PC-9 (cell line): ENCODE results near the gene ZNF609. TPM values are rescaled to one million over a fixed set of nuclear protein-coding genes. Genes with fewer than 3 reads are reported as not detected.

ENCODE experiments used
- BruUV-seq: library from RNA; stranded (reverse); fragments of 400-500 nt; replicated peaks from 2 replicates; lab custom pipeline; 2021; lab: Mats Ljungman, UMichigan
- CTCF ChIA-PET: fragments of 300-600 bp; sonication (Branson Sonifier 250); formaldehyde crosslinking; loops from one replicate; lab custom pipeline; 2022; ENCODE audit warnings: antibody characterized with exemption; lab: Charles Lee
- POLR2A ChIA-PET: fragments of 300-600 bp; sonication (Branson Sonifier 250); formaldehyde crosslinking; loops from one replicate; lab custom pipeline; 2022; ENCODE audit warnings: antibody characterized with exemption; ENCODE audit not compliant: unreplicated experiment; lab: Charles Lee
- DNase-seq, 2 experiments: peaks; one replicate each; pipeline versions ENCODE4 v3.0.0 to v3.0.0-alpha.2; 2015 to 2022; ENCODE audit warnings: mixed read lengths in 1 of 2
- H2AFZ ChIP-seq: fragments of 200-600 bp; sonication (generic); 2 replicates; pipeline ENCODE4 v1.8.1; 2017; ENCODE audit warnings: antibody characterized with exemption
- H3F3A ChIP-seq: fragments of 200-600 bp; sonication (generic); 2 replicates; pipeline ENCODE4 v1.8.1; 2017; ENCODE audit warnings: antibody characterized with exemption, mild to moderate bottlenecking, low read depth; ENCODE audit not compliant: insufficient read depth
- H3K27ac ChIP-seq: fragments of 200-600 bp; sonication (generic); 2 replicates; pipeline ENCODE4 v1.6.1; 2016; ENCODE audit warnings: mixed run types
- H3K27me3 ChIP-seq: fragments of 200-600 bp; sonication (generic); 2 replicates; pipeline ENCODE4 v1.6.1; 2016; ENCODE audit warnings: low read depth, mixed run types; ENCODE audit not compliant: insufficient read depth
- H3K36me3 ChIP-seq: fragments of 200-600 bp; sonication (generic); 2 replicates; pipeline ENCODE4 v1.6.1; 2016; ENCODE audit warnings: low read depth, mixed run types
- H3K4me1 ChIP-seq: fragments of 200-600 bp; sonication (generic); replicated peaks from 2 replicates; pipeline ENCODE4 v1.6.1; 2016; ENCODE audit warnings: mixed run types; ENCODE audit not compliant: insufficient read depth
- H3K4me2 ChIP-seq: fragments of 200-600 bp; sonication (generic); 2 replicates; pipeline ENCODE4 v1.6.1; 2017; ENCODE audit warnings: mixed run types
- H3K4me3 ChIP-seq: fragments of 200-600 bp; sonication (generic); 2 replicates; pipeline ENCODE4 v1.6.1; 2016; ENCODE audit warnings: mixed run types
- H3K79me2 ChIP-seq: fragments of 200-600 bp; sonication (generic); 2 replicates; pipeline ENCODE4 v1.6.1; 2017; ENCODE audit warnings: low read depth, mixed run types
- H3K9me2 ChIP-seq: fragments of 200-600 bp; sonication (generic); 2 replicates; pipeline ENCODE4 v1.8.1; 2017; ENCODE audit warnings: mild to moderate bottlenecking; ENCODE audit not compliant: insufficient read depth
- H3K9me3 ChIP-seq: fragments of 200-600 bp; sonication (generic); 2 replicates; pipeline ENCODE4 v1.8.1; 2016; ENCODE audit warnings: low read depth; ENCODE audit not compliant: insufficient read depth
- H4K20me1 ChIP-seq: fragments of 200-600 bp; sonication (generic); 2 replicates; pipeline ENCODE4 v1.8.1; 2017; ENCODE audit not compliant: insufficient read depth
- EZH2 ChIP-seq: fragments of 200-600 bp; sonication (generic); IDR thresholded peaks from 2 replicates; pipeline ENCODE4 v1.8.0; 2017; ENCODE audit warnings: antibody characterized with exemption, low read depth
- intact Hi-C: fragments of 100-400 bp; cut with micrococcal nuclease; formaldehyde crosslinking; loops from one replicate; pipeline ENCODE4 v1.10.0; 2022; ENCODE audit not compliant: unreplicated experiment
- total RNA-seq: library from RNA; stranded (reverse); gene quantifications from 2 replicates; pipeline ENCODE4 v1.2.3, GENCODE V29; 2021
- TF ChIP-seq, protein P1 (sequence below): fragments of 200-600 bp; sonication (generic); conservative IDR thresholded peaks from 2 replicates; pipeline ENCODE4 v1.6.1; 2017; ENCODE audit warnings: mixed run types, antibody characterized with exemption, mild to moderate bottlenecking, moderate library complexity

ZNF609 gene
- total RNA-seq, 1 experiment from 2014 or later, result 38.6 TPM

DNA sequence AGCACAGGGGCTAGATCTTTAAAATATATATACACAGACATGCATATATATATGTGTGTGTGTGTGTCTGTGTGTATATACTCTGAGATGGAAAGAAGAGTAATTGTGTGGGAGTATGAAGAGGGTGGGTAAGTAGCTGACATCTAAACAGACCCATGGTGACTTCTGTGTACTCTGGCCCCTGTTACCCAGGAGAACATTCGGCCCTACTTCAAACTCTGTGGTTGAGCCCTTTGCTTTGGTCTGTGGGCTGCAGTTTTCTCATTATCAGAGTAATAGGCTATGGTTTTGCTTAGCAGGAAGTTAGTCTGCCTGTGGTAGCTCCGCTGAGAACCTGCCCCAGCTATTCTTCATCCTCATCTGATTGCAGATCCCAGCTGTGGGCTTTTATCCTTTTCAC, 173.6 kb downstream of the ZNF609 start:
- Histone ChIP-seq H3F3A (no peaks in the 10 kb centered on the region), H3K36me3 (no peaks in the 10 kb centered on the region), H3K27ac (no peak overlapping the region), H3K4me3 (no peak overlapping the region), H3K9me2 (no peaks in the 10 kb centered on the region), H3K4me2 (no peak overlapping the region), H4K20me1 (no peaks in the 10 kb centered on the region; the same call in 1 of the 2 replicates), H3K4me1 (no peaks in the 10 kb centered on the region), H2AFZ (no peak overlapping the region), H3K27me3 (no peaks in the 10 kb centered on the region), H3K79me2 (peaks cover 3% of the 10 kb centered on the region; the same call in 1 of the 2 replicates), H3K9me3 (no peaks in the 10 kb centered on the region)
- no peak for TF ChIP-seq EZH2
- TF ChIP-seq, protein P1, sequence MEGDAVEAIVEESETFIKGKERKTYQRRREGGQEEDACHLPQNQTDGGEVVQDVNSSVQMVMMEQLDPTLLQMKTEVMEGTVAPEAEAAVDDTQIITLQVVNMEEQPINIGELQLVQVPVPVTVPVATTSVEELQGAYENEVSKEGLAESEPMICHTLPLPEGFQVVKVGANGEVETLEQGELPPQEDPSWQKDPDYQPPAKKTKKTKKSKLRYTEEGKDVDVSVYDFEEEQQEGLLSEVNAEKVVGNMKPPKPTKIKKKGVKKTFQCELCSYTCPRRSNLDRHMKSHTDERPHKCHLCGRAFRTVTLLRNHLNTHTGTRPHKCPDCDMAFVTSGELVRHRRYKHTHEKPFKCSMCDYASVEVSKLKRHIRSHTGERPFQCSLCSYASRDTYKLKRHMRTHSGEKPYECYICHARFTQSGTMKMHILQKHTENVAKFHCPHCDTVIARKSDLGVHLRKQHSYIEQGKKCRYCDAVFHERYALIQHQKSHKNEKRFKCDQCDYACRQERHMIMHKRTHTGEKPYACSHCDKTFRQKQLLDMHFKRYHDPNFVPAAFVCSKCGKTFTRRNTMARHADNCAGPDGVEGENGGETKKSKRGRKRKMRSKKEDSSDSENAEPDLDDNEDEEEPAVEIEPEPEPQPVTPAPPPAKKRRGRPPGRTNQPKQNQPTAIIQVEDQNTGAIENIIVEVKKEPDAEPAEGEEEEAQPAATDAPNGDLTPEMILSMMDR, result no peak
- ChIA-PET CTCF (no interaction called here), POLR2A (no interaction called here)
- no TSS peak for BruUV-seq
- DNase-seq, result no peak
- intact Hi-C loops, result no loop called here

- no TSS peak for BruUV-seq
- ChIA-PET CTCF (interaction anchor here (0.7 kb wide), 1 partner anchor 190 kb away, joined by 4 read pairs; no protein-coding TSS in a partner anchor), POLR2A (no interaction called here)
- no peak overlapping the region for H3K4me3 ChIP-seq
- no peak for DNase-seq
- no peak overlapping the region for H3K4me2 ChIP-seq
- H3K27me3 ChIP-seq, result no peaks in the 10 kb centered on the region
- H3K4me1 ChIP-seq, result no peaks in the 10 kb centered on the region
- peaks cover 3% of the 10 kb centered on the region; the same call in 1 of the 2 replicates for H3K79me2 ChIP-seq
- H3K9me2 ChIP-seq, result no peaks in the 10 kb centered on the region
- H2AFZ ChIP-seq, result no peak overlapping the region
- H3K27ac ChIP-seq, result no peak overlapping the region
- H4K20me1 ChIP-seq, result no peaks in the 10 kb centered on the region; the same call in 1 of the 2 replicates
- TF ChIP-seq, protein P1, result no peak
- TF ChIP-seq EZH2, result no peak
- no peaks in the 10 kb centered on the region for H3K9me3 ChIP-seq
- no peaks in the 10 kb centered on the region for H3F3A ChIP-seq
- intact Hi-C loops, result no loop called here
- H3K36me3 ChIP-seq, result no peaks in the 10 kb centered on the region
These were observed 174.5 kb downstream of the ZNF609 start for GRCh38 chr15:64634576-64635498.

GRCh38 chr15:64635499-64636495, 175.4 kb downstream of the ZNF609 start:
- CTCF ChIA-PET, result no interaction called here
- peaks cover 3% of the 10 kb centered on the region; the same call in 1 of the 2 replicates for H3K79me2 ChIP-seq
- POLR2A ChIA-PET, result interaction anchor here (0.6 kb wide), 1 partner anchor 34 kb away, joined by 3 read pairs; no protein-coding TSS in a partner anchor
- no peak for TF ChIP-seq EZH2
- TF ChIP-seq, protein P1, result no peak
- no peak overlapping the region for H3K4me3 ChIP-seq
- no peak overlapping the region for H3K27ac ChIP-seq
- H3K9me3 ChIP-seq, result no peaks in the 10 kb centered on the region
- no peaks in the 10 kb centered on the region; the same call in 1 of the 2 replicates for H4K20me1 ChIP-seq
- BruUV-seq, result no TSS peak
- H3F3A ChIP-seq, result 0 out of 2 replicates have a peak, but pooled peaks cover 4% of the 10 kb centered on the region
- intact Hi-C loops, result no loop called here
- no peak overlapping the region for H2AFZ ChIP-seq
- H3K9me2 ChIP-seq, result no peaks in the 10 kb centered on the region
- H3K27me3 ChIP-seq, result no peaks in the 10 kb centered on the region
- no peaks in the 10 kb centered on the region for H3K36me3 ChIP-seq
- no peak overlapping the region for H3K4me2 ChIP-seq
- H3K4me1 ChIP-seq, result no peaks in the 10 kb centered on the region
- DNase-seq, result peak in 1 of 2 experiments; percentile 56
